Transverse colon (tissue), 4 donors: ENCODE data around the gene TCERG1L. TPM values are rescaled to one million over a fixed set of nuclear protein-coding genes. Genes with fewer than 3 reads are reported as not detected.

Experiments used
- DNase-seq: peaks from one replicate; pipeline ENCODE4 v3.0.0-alpha.2; 2019
- H3K27ac ChIP-seq, 4 donors: fragments of 200-600 bp; sonication (generic); 2 replicates each; pipeline ENCODE4 v1.5.1; 2016 to 2018; ENCODE audit warnings: inconsistent platforms in 4 of 4
- H3K27me3 ChIP-seq: fragments of 200-600 bp; sonication (generic); 2 replicates; pipeline ENCODE4 v1.5.1; 2017; ENCODE audit warnings: inconsistent platforms
- H3K36me3 ChIP-seq, 4 donors: fragments of 200-600 bp; sonication (generic); 2 replicates each; pipeline ENCODE4 v1.5.1; 2017 to 2019; ENCODE audit warnings: inconsistent platforms in 4 of 4
- H3K4me1 ChIP-seq, 4 donors: fragments of 200-600 bp; sonication (generic); 2 replicates each; pipeline ENCODE4 v1.5.1; 2017 to 2020; ENCODE audit warnings: inconsistent platforms in 4 of 4
- H3K4me3 ChIP-seq, 4 donors: fragments of 200-600 bp; sonication (generic); 1 replicate in 1 of 4; 2 replicates in 3 of 4; pipeline versions ENCODE4 v1.5.1 to v1.6.1; 2017 to 2019; ENCODE audit warnings: inconsistent platforms in 4 of 4
- H3K9me3 ChIP-seq, 2 donors: fragments of 200-600 bp; sonication (generic); 2 replicates each; pipeline ENCODE4 v1.5.1; 2017 to 2019; ENCODE audit warnings: inconsistent platforms in 2 of 2
- EP300 ChIP-seq: sonication (generic); formaldehyde crosslinking; IDR thresholded peaks from one replicate; pipeline ENCODE4 v1.6.1; 2017; ENCODE audit warnings: antibody characterized with exemption, low read depth
- POLR2A ChIP-seq: fragments of 450-650 bp; IDR thresholded peaks from one replicate; pipeline ENCODE4 v1.6.1; 2016; ENCODE audit warnings: antibody characterized with exemption, mild to moderate bottlenecking, moderate library complexity
- POLR2AphosphoS5 ChIP-seq, 3 donors: sonication (generic); formaldehyde crosslinking; IDR thresholded peaks; one replicate each; pipeline ENCODE4 v1.6.1; 2016; ENCODE audit warnings: antibody characterized with exemption in 3 of 3
- WGBS, 2 donors: methylation state at CpG; one replicate each; pipeline ENCODE4 v1.1.5; 2018; ENCODE audit warnings: low coverage in 1 of 2; 5-methylcytosine and 5-hydroxymethylcytosine counted together
- in situ Hi-C, 4 donors: fragments of 200-750 bp; cut with MboI; loops; one replicate each; pipeline versions ENCODE4 v1.15.0 to v1.15.1; 2017; ENCODE audit warnings: low sequenced_read_pairs in 3 of 4, low pct_ligation_motif_present in 1 of 4, low pct_unique_long_range_greater_than_20kb in 1 of 4
- intact Hi-C: fragments of 100-400 bp; cut with DNase I; formaldehyde crosslinking; loops from one replicate; pipeline ENCODE4 v1.15.1; 2023; ENCODE audit warnings: low total_unique reads
- total RNA-seq, 4 donors: library from RNA; depleted of rRNA; stranded (reverse); fragments of >200 nt; gene quantifications; one replicate each; pipeline ENCODE4 v1.1.0, GENCODE V29; 2016
- TF ChIP-seq, protein P1 (sequence below), 5 experiments: fragments of 200-600 bp in 3 of 5; fragments of 450-650 bp in 2 of 5; sonication (generic) in 3 of 5; IDR thresholded peaks; 1 replicate in 2 of 5; 2 replicates in 3 of 5; pipeline ENCODE4 v1.5.1; 2016 to 2017; ENCODE audit warnings: antibody characterized with exemption in 5 of 5, inconsistent platforms in 3 of 5, mild to moderate bottlenecking in 2 of 5, moderate library complexity in 1 of 5

TCERG1L gene
- total RNA-seq, 4 donors from 2014 or later: 0.16 TPM; not detected in 3

GRCh38 chr10:131242007-131242406 lies 69.5 kb downstream of the TCERG1L start:
- DNase-seq: no peak

GRCh38 chr10:131240691-131241090 lies 70.8 kb downstream of the TCERG1L start:
- Histone ChIP-seq H3K27me3 (no peaks in the 10 kb centered on the region), H3K4me1 (no peaks in the 10 kb centered on the region), H3K9me3 (no peaks in the 10 kb centered on the region), H3K27ac (no peak overlapping the region), H3K4me3 (no peak overlapping the region), H3K36me3 (no peaks in the 10 kb centered on the region)
- no peak for TF ChIP-seq POLR2AphosphoS5 (IDR thresholded peaks at IDR 0.05)
- no peak for TF ChIP-seq POLR2A
- intact Hi-C loops (no loop called here), in situ Hi-C loops (no loop called here)
- no peak for DNase-seq
- WGBS, 2 donors: 67 to 86% methylated on average over 9 to 16 of the region's 16 CpGs

More at GRCh38 chr10:131242007-131242406, 69.5 kb downstream of the TCERG1L start:
- TF ChIP-seq EP300 (no peak), POLR2A (no peak), POLR2AphosphoS5 (IDR thresholded peaks at IDR 0.05) (no peak)
- TF ChIP-seq, protein P1, sequence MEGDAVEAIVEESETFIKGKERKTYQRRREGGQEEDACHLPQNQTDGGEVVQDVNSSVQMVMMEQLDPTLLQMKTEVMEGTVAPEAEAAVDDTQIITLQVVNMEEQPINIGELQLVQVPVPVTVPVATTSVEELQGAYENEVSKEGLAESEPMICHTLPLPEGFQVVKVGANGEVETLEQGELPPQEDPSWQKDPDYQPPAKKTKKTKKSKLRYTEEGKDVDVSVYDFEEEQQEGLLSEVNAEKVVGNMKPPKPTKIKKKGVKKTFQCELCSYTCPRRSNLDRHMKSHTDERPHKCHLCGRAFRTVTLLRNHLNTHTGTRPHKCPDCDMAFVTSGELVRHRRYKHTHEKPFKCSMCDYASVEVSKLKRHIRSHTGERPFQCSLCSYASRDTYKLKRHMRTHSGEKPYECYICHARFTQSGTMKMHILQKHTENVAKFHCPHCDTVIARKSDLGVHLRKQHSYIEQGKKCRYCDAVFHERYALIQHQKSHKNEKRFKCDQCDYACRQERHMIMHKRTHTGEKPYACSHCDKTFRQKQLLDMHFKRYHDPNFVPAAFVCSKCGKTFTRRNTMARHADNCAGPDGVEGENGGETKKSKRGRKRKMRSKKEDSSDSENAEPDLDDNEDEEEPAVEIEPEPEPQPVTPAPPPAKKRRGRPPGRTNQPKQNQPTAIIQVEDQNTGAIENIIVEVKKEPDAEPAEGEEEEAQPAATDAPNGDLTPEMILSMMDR (IDR thresholded peaks at IDR 0.05): no peak
- in situ Hi-C loops (no loop called here), intact Hi-C loops (no loop called here)
- WGBS, 2 donors: 28 to 43% methylated on average over 4 to 8 of the region's 8 CpGs
- Histone ChIP-seq H3K9me3 (no peaks in the 10 kb centered on the region), H3K4me3 (no peak overlapping the region), H3K27me3 (no peaks in the 10 kb centered on the region), H3K4me1 (no peaks in the 10 kb centered on the region), H3K27ac (no peak overlapping the region), H3K36me3 (no peaks in the 10 kb centered on the region)

- Histone ChIP-seq H3K36me3 (no peaks in the 10 kb centered on the region), H3K4me1 (no peaks in the 10 kb centered on the region), H3K27ac (no peak overlapping the region), H3K27me3 (no peaks in the 10 kb centered on the region), H3K4me3 (no peak overlapping the region), H3K9me3 (no peaks in the 10 kb centered on the region)
- in situ Hi-C loops (no loop called here), intact Hi-C loops (no loop called here)
- DNase-seq: no peak
- WGBS, 2 donors: 77% methylated on average over 7 of the region's 7 CpGs; no CpG with 5 or more reads in 1 of the 2 donors
- TF ChIP-seq EP300 (no peak), POLR2AphosphoS5 (IDR thresholded peaks at IDR 0.05) (no peak), POLR2A (no peak)
- TF ChIP-seq, protein P1 (IDR thresholded peaks at IDR 0.05): no peak
These were observed 71.6 kb downstream of the TCERG1L start for GRCh38 chr10:131239926-131240325.

GRCh38 chr10:131239450-131239849 lies 72.1 kb downstream of the TCERG1L start:
- H3K9me3 ChIP-seq: no peaks in the 10 kb centered on the region
- intact Hi-C loops: no loop called here
- no peaks in the 10 kb centered on the region for H3K36me3 ChIP-seq
- TF ChIP-seq, protein P1 (IDR thresholded peaks at IDR 0.05): no peak
- TF ChIP-seq POLR2AphosphoS5 (IDR thresholded peaks at IDR 0.05): no peak
- DNase-seq: no peak
- no peak overlapping the region for H3K4me3 ChIP-seq
- H3K27ac ChIP-seq: no peak overlapping the region
- in situ Hi-C loops: no loop called here
- WGBS, 2 donors: 73 to 80% methylated on average over 1 to 13 of the region's 13 CpGs
- H3K4me1 ChIP-seq: no peaks in the 10 kb centered on the region
- H3K27me3 ChIP-seq: no peaks in the 10 kb centered on the region

GRCh38 chr10:131238669-131239280 lies 72.7 kb downstream of the TCERG1L start:
- H3K36me3 ChIP-seq: no peaks in the 10 kb centered on the region
- no peak overlapping the region for H3K4me3 ChIP-seq
- no peaks in the 10 kb centered on the region for H3K4me1 ChIP-seq
- H3K9me3 ChIP-seq: no peaks in the 10 kb centered on the region
- intact Hi-C loops: no loop called here
- no peak for DNase-seq
- in situ Hi-C loops: no loop called here
- no peak overlapping the region for H3K27ac ChIP-seq
- TF ChIP-seq EP300: no peak
- TF ChIP-seq, protein P1 (IDR thresholded peaks at IDR 0.05): no peak
- no peak for TF ChIP-seq POLR2A
- TF ChIP-seq POLR2AphosphoS5 (IDR thresholded peaks at IDR 0.05): no peak
- WGBS, 2 donors: 77% methylated on average over 13 of the region's 13 CpGs; no CpG with 5 or more reads in 1 of the 2 donors
- no peaks in the 10 kb centered on the region for H3K27me3 ChIP-seq
